ENCODE results near the gene BPIFB1. TPM values are rescaled to one million over a fixed set of nuclear protein-coding genes. Genes with fewer than 3 reads are reported as not detected.

BPIFB1 gene
- total and polyA plus RNA-seq, 2 donors (not counting 3 experiments of a cell fraction or from before 2014, with no cell fraction given) = not detected

DNA sequence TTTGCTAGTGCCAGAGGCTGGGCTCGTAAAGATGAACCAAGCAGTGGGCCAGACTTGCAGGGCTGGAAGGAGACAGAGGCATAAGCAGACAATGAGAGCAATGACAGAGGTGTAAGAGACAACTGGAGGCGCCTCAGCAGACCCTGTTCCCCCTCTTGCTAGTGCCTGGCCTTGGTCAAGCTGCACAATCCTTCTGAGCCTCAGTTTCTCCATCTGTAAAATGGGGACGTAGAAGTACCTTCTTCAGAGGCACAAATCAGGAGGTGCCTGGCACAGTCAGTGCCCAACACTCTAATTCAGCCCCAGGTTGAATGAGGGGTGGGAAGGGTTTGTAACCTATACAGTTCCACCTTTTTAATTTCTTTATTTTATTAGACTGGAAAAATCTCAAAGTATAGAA lies 23.2 kb downstream of the BPIFB1 start:
- Histone ChIP-seq H3K4me1 (ENCODE audit: control insufficient read depth, extremely low read depth, insufficient read depth, low read length) (no peaks in the 10 kb centered on the region), H2AFZ (ENCODE audit: low read depth, low read length) (no peak overlapping the region), H3K9me1 (replicated peaks; ENCODE audit: control insufficient read depth, extremely low read depth, insufficient read depth, low read length) (no peaks in the 10 kb centered on the region), H3K9ac (replicated peaks; ENCODE audit: extremely low read depth, insufficient read depth, low read length) (no peak overlapping the region), H3K9me3 (replicated peaks; ENCODE audit: control insufficient read depth, insufficient read depth, low read length) (no peaks in the 10 kb centered on the region), H3K4me2 (ENCODE audit: insufficient read depth, low read length) (no peak overlapping the region), H3K36me3 (ENCODE audit: control insufficient read depth in 2 of 2, extremely low read depth in 1 of 2, insufficient read depth in 2 of 2, low read length in 2 of 2) (no peaks in the 10 kb centered on the region), H3K27me3 (ENCODE audit: control insufficient read depth in 2 of 2, insufficient read depth in 2 of 2, low read length in 2 of 2) (no peaks in the 10 kb centered on the region), H3K79me2 (ENCODE audit: control insufficient read depth, insufficient read depth, low read length) (no peaks in the 10 kb centered on the region), H3K27ac (ENCODE audit: insufficient read depth, low read depth, low read length) (no peak overlapping the region), H4K20me1 (replicated peaks; ENCODE audit: control insufficient read depth, extremely low read depth, insufficient read depth, low read length) (no peaks in the 10 kb centered on the region), H3K4me3 (replicated peaks in 1 of 3; ENCODE audit: insufficient read depth in 1 of 3, low read depth in 1 of 3, low read length in 3 of 3) (no peak overlapping the region)
- no TSS peak for BruUV-seq (replicated peaks)
- DNase-seq (ENCODE audit: low read depth, low spot score) (no peak), FAIRE-seq (no peak)
- dilution Hi-C loops (cut with MboI; ENCODE audit: extremely low pct_ligation_motif_present, low sequenced_read_pairs) (no loop called here), intact Hi-C loops (cut with micrococcal nuclease) (no loop called here)
- ChIA-PET POLR2A (no interaction called here), CTCF (no interaction called here)
- no peak for TF ChIP-seq EZH2 (IDR thresholded peaks at IDR 0.05; ENCODE audit: borderline replicate concordance, low read depth, low read length, severe bottlenecking)
- TF ChIP-seq GATA2 (IDR thresholded peaks at IDR 0.05; ENCODE audit: insufficient read depth, insufficient read length, low read depth, low read length) = no peak
- TF ChIP-seq POLR2A (IDR thresholded peaks at IDR 0.05; ENCODE audit: low read depth, low read length) = no peak
- TF ChIP-seq JUN (IDR thresholded peaks at IDR 0.05; ENCODE audit: borderline replicate concordance, insufficient read depth, insufficient read length, low read depth) = no peak
- TF ChIP-seq, protein P1, sequence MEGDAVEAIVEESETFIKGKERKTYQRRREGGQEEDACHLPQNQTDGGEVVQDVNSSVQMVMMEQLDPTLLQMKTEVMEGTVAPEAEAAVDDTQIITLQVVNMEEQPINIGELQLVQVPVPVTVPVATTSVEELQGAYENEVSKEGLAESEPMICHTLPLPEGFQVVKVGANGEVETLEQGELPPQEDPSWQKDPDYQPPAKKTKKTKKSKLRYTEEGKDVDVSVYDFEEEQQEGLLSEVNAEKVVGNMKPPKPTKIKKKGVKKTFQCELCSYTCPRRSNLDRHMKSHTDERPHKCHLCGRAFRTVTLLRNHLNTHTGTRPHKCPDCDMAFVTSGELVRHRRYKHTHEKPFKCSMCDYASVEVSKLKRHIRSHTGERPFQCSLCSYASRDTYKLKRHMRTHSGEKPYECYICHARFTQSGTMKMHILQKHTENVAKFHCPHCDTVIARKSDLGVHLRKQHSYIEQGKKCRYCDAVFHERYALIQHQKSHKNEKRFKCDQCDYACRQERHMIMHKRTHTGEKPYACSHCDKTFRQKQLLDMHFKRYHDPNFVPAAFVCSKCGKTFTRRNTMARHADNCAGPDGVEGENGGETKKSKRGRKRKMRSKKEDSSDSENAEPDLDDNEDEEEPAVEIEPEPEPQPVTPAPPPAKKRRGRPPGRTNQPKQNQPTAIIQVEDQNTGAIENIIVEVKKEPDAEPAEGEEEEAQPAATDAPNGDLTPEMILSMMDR (IDR thresholded peaks at IDR 0.05; ENCODE audit: extremely low read depth in 1 of 2, insufficient read depth in 1 of 2, low read depth in 1 of 2, low read length in 2 of 2) = no peak
- no peak for TF ChIP-seq POLR2AphosphoS5 (IDR thresholded peaks at IDR 0.05; ENCODE audit: insufficient read depth, low read depth, low read length)
- no peak for TF ChIP-seq MYC (IDR thresholded peaks at IDR 0.05; ENCODE audit: low read depth, low read length)
- no peak for TF ChIP-seq FOS (IDR thresholded peaks at IDR 0.05; ENCODE audit: borderline replicate concordance, insufficient read depth, low read length)
- TF ChIP-seq MAX (IDR thresholded peaks at IDR 0.05; ENCODE audit: insufficient read depth, insufficient read length) = no peak
